CD4-positive, alpha-beta T cell treated with Interferon gamma for 1 hour (primary cell): ENCODE results near the gene TNS1.
A peak's percentile ranks its signal among the peaks of the same experiment; 100 is the strongest.

Experiments used
- DNase-seq: peaks from one replicate; pipeline ENCODE4 v3.0.0-alpha.2; 2020

TNS1 gene

GRCh38 chr2:217892560-217892959 lies 110.2 kb downstream of the TNS1 start:
- DNase-seq: no peak

DNA sequence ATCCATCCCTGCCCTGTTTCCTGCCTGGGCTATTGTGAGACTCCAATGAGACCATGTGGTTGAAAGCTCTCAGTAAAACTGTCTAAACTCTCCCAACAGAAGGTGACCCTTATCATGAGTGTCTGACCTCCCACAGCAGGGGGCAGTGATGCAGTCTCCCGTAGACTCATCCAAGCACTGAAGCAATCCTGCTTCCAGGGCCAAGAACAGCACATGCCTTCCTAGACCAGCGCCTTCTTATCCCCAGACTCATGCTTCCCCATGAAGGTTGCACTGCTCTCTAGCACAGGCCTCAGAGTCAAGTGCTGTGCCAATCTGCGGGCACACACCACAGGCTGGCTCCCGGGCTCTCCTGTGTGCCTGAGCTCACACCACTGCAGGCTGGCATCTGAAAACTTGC lies 112.3 kb downstream of the TNS1 start:
- DNase-seq: no peak

GRCh38 chr2:217889656-217890055 lies 113.1 kb downstream of the TNS1 start:
- DNase-seq: no peak

GRCh38 chr2:217887841-217888701 lies 114.7 kb downstream of the TNS1 start:
- DNase-seq: no peak

GRCh38 chr2:217886720-217887309 lies 116.0 kb downstream of the TNS1 start:
- DNase-seq: peak; percentile 44

DNA sequence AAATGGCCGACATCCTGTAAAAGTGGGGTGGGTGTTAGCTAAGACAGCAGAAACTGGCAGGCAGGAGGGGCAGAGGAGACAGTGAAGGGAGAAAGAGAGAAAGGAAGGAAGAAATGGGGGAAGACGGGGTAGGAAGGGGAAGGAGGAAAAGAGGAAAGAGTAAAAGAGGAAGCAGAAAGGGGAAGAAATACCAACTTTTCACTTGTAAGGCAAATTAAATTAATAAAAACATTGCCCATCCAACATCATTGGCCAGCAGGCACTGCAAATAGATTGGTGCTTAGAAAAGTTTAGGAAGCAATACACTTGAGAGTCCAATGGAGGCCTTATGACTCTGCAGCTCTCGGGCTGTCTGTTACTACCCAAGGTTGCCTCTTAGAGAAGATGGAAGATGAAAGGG lies 116.7 kb downstream of the TNS1 start:
- no peak for DNase-seq

DNA sequence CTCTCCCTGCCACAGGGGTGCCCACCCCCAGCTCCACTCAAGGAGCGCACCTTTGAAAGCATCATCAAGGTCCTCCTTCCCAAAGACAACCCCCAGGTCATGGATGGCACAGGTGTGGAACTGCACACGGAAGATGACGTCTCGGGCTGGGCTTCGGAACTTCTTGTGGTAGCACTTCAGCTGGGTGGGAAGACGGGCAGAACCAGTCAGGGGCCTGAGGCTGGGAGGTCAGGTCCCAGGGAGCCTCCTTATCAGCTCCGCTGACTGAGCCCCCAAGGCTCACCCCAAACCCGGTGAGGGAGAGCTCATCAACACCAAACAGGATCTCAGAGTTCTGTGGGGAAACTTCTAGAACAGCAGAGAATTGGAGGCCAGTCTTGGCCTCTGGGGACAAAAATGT lies 117.8 kb downstream of the TNS1 start:
- DNase-seq: no peak

DNA sequence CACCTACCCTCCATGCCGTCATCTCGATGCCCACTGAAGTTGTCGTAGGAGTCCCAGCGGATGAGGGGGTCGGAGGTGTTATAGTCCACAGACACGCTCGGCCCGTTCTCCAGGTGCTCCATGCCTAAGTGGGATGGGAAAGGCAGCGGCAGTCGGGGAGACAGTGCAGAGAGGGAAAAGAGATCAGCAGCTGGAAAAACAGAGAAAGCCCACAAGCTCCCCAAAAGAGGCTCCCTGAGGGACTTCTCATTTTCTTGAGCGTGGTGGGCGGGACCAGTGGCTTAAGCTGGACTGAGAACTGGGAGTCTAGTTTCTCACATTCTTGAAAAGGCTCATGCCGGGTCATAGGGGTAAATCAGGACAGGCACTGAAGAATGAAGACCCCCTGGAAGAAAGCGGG lies 121.9 kb downstream of the TNS1 start:
- no peak for DNase-seq

- no peak for DNase-seq
Observed at GRCh38 chr2:217880287-217880889, 122.4 kb downstream of the TNS1 start.

DNA sequence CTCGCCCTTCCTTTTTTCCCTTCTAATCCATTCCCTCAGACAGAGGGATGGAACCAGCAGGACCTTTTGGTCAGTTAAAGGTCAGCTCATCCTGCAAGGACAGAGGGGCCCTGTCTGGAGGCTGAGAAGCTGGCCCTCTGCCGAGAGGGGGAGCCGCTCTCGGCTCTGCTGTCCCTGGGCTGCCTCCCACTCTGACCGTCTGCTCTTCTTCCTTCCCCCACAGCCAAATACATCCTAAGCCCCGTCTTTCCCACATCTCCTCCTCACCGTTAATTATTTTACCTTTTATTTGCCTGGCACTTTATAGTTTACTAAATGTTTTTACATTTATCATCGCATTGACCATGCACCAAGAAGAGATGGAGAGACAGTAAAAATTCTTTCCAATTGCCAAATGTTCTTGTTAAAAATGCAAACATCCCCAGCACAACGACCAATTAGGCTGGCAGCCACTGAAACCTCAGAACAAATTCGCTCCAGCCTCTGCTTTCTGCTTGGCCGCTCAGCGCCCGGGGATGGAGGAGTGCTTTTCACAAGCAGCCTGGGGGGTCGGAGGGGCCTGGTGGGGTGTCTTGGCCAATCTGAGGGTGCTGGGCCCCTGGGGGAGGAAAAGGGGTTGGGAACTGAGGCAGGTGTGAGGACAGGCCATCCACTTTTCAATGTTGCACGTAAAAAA lies 123.7 kb downstream of the TNS1 start:
- no peak for DNase-seq

DNA sequence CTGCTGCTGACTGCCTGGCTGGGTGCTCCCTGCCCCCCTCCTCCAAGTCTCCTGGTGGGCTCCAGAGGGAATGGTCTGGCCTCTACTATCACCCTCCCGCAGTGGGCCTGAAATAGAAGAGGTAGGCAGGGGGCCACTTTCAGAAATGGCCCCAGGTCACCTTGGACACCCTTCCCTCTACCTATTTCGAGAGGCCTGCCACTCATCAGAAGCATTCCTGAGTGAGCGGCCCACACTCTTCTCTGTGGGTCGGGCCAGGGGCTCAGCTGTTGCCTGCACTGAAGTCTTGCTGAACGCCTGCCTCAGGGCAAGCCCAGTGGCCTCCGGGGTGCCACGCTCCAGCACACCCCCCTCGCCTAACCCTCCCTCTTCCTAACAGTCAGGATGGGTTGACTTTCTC lies 124.9 kb downstream of the TNS1 start:
- no peak for DNase-seq

DNA sequence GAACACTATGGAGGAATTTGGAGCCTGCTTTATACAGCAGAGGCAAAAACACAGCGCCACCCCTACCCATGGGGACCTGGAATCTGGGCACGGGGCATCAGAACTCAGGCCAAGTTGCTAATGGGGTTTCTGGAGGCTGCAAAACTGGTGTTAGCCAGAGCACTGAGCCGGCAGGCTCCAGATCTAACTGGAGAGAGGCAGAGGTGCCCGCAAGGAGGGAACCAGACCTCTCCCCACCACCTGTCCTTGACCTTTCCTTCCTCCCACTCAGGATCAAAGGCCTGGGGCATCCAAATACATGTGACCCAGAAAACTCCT lies 126.6 kb downstream of the TNS1 start:
- DNase-seq: no peak

- no peak for DNase-seq
Observed at GRCh38 chr2:217875556-217876252, 127.1 kb downstream of the TNS1 start.

- no peak for DNase-seq
Observed at GRCh38 chr2:217875138-217875537, 127.7 kb downstream of the TNS1 start.

DNA sequence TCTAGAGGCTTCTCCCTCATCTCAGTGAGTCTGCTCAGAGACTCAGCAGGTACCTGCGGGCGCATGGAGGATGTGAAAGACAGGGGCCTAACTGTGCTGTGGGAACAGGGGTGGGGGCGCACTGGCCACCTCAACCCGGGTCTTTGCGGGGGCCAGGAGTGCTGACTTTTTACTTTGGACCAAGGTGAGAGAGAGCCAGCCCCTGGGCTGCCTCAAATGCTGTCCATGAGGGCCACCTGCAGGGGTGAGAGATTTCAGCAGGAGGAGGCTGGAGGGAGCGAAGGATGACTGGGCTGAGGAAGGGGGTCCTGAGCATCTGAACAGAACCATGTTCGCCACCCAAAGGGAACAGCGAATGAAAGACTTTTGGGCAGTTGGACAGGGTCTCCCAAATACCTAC lies 129.4 kb downstream of the TNS1 start:
- no peak for DNase-seq

DNA sequence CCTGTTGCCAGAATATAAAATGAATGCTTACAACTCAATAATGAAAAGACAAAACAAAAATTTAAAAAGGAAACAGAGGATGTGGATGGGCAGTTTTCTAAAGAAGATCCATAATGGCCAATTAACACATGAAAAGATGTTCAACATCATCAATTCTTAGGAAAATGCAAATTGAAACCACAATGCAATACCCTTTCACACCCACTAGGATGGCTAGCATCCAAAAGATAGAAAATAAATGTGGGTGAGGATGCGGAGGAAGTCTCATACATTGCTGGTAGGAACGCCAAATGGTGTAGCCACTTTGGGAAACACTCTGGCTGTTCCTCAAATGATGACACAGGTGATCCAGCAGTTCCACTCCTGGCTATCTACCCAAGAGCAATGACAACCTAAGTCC lies 130.5 kb downstream of the TNS1 start:
- no peak for DNase-seq

- DNase-seq: no peak
Observed at GRCh38 chr2:217870528-217871011, 132.2 kb downstream of the TNS1 start.

DNA sequence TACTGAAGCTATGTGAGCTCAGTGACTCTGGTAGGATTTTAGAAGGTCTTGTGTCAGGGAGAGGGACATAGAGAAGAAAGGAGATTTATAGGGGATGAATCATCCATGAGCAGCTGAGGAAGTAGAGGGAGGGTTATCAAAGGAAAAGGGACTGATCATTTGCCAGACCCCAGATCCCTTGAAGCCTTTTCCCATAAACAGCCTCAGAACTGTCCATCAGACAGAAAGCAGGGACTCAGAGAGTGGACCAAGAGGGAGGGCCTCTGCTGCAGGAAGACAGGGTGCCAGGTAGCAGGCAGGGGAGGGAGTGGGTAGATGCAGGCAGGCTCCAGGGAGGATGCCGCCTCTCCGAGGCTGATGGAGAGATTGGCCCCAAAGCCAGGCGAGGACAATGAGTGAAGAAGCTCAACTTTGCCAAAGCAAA lies 133.9 kb downstream of the TNS1 start:
- DNase-seq: no peak

DNA sequence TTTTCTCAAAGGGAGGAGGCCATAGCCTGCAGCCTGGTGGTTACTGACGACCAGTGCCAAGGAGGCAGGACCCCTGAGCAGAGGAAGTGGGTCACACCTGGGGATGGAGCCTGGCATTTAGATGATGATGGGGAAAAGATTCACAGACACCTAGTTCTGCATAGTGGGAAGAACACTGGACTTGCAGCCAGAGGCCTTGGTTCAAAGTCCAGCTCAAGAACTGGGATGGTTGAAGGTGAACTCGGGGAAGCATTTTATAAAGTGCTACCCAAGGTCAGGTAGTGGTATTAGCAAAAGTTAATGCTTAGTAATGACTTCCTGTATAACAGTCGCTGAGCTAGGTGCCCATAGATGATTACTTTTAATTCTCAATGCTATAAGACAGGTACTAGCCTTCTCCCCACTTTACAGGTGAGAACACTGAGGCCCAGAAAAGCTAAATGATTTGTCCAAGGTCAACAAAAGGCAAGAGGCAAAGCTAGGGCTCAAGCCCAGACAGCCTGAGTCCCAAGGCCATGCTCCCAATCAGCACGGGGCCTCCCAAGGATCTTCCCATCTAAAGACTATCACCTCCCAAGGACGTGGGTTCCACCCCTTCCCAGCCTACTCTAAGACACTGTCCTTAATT lies 134.4 kb downstream of the TNS1 start:
- DNase-seq: no peak

- DNase-seq: no peak
Observed at GRCh38 chr2:217866457-217866856, 136.3 kb downstream of the TNS1 start.

- DNase-seq: peak; percentile 45
Observed at GRCh38 chr2:217864963-217865772, 137.6 kb downstream of the TNS1 start.

DNA sequence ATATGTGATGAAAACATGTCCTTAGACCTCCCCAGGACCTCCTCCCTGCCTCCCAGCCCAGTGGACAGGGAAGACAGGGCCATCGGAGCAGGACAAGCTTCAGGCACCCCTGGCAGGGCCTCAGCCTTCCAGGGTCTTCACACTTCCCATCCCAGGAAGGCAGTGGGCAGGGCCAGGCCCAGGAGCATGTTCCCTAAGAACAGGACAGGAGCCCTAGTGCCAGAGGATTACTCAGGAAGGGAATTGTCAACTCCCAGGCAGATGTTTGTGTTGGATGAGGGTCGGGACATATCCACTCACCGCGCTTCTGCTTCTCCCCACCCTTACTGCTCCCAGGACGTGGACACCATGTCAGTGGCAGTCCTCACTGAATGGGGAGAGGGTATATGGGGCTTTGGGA lies 138.9 kb downstream of the TNS1 start:
- no peak for DNase-seq
